Measurements from ENCODE around the gene NDST1.
A peak's percentile ranks its signal among the peaks of the same experiment; 100 is the strongest.

NDST1 gene

GRCh38 chr5:150489360-150490295 is 18.3 kb upstream of the NDST1 start:
- H3K4me3 ChIP-seq (ENCODE audit: low read depth, low read length): no peak overlapping the region
- TF ChIP-seq CTCF (conservative IDR thresholded peaks at IDR 0.05; ENCODE audit: low read depth, low read length): no peak
- peak; percentile 51 for DNase-seq (ENCODE audit: low read depth)

GRCh38 chr5:150490296-150490669 is 17.6 kb upstream of the NDST1 start:
- no peak for TF ChIP-seq CTCF (conservative IDR thresholded peaks at IDR 0.05; ENCODE audit: low read depth, low read length)
- H3K4me3 ChIP-seq (ENCODE audit: low read depth, low read length): no peak overlapping the region
- no peak for DNase-seq (ENCODE audit: low read depth)

- no peak for DNase-seq (ENCODE audit: low read depth)
- no peak overlapping the region for H3K4me3 ChIP-seq (ENCODE audit: low read depth, low read length)
- TF ChIP-seq CTCF (conservative IDR thresholded peaks at IDR 0.05; ENCODE audit: low read depth, low read length): no peak
Observed at GRCh38 chr5:150490754-150491153, 17.2 kb upstream of the NDST1 start.

- H3K4me3 ChIP-seq (ENCODE audit: low read depth, low read length): no peak overlapping the region
- no peak for DNase-seq (ENCODE audit: low read depth)
- TF ChIP-seq CTCF (conservative IDR thresholded peaks at IDR 0.05; ENCODE audit: low read depth, low read length): no peak
Observed at GRCh38 chr5:150491876-150492275, 16.1 kb upstream of the NDST1 start.

- TF ChIP-seq CTCF (conservative IDR thresholded peaks at IDR 0.05; ENCODE audit: low read depth, low read length): no peak
- H3K4me3 ChIP-seq (ENCODE audit: low read depth, low read length): no peak overlapping the region
- DNase-seq (ENCODE audit: low read depth): peak; percentile 69
Observed at GRCh38 chr5:150492621-150493020, 15.3 kb upstream of the NDST1 start.

- no peak for TF ChIP-seq CTCF (conservative IDR thresholded peaks at IDR 0.05; ENCODE audit: low read depth, low read length)
- no peak for DNase-seq (ENCODE audit: low read depth)
- H3K4me3 ChIP-seq (ENCODE audit: low read depth, low read length): no peak overlapping the region
Observed at GRCh38 chr5:150496098-150496497, 11.8 kb upstream of the NDST1 start.

GRCh38 chr5:150496534-150496933 is 11.4 kb upstream of the NDST1 start:
- no peak for DNase-seq (ENCODE audit: low read depth)
- no peak for TF ChIP-seq CTCF (conservative IDR thresholded peaks at IDR 0.05; ENCODE audit: low read depth, low read length)
- no peak overlapping the region for H3K4me3 ChIP-seq (ENCODE audit: low read depth, low read length)

Data from choroid plexus epithelial cell (primary cell).